HG02623 (cell line): Measurements from ENCODE around the gene ADTRP.
"Not testable (repeated sequence)": the region's sequence is repeated elsewhere in the genome, so short reads cannot be mapped to it uniquely, and the experiment has no call there.

Experiments
- ATAC-seq: cut with Tn5 transposase; IDR thresholded peaks from one replicate; pipeline ENCODE4 v1.9.1; 2021; ENCODE audit warnings: moderate library complexity; ENCODE audit not compliant: unreplicated experiment

The ADTRP gene

DNA sequence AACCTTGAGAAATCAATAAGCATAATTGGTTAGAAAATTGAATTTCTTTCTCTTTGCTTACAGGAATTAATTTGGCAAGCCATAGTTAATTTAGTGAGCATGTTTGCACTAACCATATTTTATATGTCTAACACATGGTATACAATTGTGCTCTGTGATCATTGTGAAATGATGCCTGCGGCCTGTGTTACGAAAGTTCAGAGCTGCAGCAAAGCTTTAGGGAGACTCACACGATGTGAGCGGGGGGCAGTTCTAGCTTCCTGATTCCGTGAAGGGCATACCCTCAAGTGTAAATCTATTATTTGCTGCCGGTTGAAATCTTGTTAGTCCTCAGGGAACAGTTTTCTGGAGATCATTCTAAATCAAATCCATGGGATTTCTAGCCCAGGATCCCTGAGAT lies 25.5 kb upstream of the ADTRP start:
- ATAC-seq = no peak

DNA sequence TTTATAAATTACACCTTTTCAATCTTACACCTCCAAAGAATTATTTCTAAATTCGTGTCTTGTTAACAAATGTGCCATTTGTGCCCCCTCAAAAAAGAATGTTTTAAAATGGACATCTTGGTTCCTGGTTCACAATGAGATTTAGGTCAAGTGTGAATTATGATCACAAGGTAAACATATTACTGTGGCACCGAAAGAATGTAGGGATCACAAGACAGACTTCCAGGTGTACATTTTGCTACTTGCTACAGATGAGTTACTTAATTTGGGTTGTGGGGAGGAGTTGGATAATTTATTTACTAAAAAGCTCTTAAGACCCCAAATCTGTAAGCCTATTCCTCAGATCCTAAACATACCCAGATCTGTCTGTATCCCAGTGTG lies 25.0 kb upstream of the ADTRP start:
- no peak for ATAC-seq

DNA sequence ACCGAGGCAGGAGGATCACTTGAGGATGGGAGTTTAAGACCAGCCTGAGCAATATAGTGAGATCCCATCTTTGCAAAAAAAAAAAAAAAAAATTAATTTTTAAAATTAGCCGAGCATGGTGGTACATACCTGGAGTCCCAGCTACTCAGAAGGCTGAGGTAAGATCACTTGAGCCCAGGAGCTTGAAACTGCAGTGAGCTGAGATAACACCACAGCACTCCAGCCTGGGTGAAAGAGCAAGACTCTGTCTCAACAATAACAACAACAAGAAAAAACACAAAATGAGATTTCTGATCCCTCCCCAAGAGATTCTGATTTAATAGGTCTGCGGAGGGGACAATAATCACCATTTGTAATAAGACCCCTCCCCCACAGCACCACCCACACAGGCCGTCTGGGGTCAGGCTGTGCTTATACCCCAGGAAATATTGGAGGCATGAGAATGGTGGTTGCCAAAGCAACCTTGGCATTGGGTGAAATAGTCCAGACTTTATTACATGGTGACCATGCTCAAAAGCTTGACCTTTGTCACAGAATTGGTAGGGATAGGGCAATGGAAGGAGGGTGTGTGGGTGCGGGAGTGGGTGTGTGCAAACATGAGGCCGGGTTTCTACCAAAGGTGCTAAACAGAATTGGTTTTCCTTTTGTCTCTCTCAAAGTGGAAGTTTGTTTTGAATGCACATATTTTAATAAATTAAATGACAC lies 24.4 kb upstream of the ADTRP start:
- ATAC-seq = no peak

DNA sequence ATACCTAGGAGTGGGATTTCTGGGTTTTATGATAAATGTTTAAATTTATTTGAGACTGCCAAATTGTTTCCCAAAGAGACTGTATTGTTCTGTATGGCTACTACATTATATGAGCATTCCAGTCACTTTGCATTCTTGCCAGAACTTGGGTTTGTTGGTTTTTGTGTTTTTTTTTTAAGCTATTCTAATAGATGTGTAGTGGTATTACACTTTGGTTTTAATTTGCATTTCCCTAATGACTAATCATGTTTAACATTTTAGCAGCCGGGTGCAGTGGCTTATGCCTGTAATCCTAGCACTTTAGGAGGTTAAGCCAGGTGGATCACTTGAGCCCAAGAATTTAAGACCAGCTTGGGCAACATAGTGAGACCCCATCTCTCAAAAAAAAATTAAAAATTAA lies 21.9 kb upstream of the ADTRP start:
- not testable (repeated sequence) for ATAC-seq

DNA sequence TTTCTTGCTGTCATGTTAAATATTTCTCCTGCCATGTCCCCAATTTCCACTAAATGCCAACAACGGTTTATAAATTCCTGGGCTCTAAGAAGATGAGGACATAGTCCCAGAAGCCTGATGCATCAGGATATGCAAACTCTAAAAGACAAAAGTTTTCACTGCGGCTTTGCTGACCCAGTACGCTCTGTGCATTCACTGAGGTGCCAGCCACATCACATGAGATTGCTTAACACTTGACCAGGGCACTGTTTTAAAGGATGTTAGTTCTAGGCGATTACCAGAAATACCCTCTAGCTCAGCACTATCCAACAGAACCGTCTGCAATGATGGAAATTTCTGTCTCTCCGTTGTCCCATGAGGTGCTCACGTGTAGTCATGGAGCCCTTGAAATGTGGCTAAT lies 19.9 kb upstream of the ADTRP start:
- no peak for ATAC-seq

DNA sequence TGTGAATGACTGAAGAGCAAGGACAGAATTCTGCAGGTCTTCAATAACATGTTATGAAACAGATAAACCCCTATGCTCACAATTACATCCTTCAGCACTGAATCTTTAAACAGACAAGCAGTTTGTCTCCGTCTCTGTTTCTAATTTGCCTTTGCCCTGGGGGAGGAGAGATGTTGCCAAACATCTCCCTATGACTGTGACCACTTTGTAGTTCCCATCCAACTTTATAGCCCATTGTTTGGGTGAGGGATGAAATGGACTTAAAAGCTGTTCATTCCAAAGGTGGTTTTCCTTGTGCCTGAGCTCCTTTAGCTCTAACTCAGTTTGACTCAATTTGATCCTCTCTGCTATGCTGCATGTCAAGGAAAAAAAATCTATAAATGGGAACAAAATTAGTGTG lies 19.5 kb upstream of the ADTRP start:
- no peak for ATAC-seq

DNA sequence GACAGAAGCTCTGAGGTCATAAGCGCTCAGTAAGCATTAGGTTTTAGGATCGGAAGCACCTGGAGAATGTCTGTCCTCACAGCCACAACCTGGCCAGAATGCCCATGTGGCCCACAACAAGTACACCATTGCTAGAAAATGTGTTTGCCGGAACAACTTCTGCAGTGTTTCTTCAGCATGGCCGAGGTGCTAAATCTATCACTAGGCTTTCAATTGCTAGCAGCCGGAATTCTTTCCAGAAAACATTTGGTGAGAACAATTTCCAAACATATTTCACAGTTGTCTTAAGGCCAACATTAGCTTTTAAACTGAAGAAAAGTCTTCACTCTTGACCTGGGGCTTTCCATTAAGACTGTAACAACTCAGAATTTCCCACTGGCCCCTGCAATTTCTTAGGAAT lies 18.2 kb upstream of the ADTRP start:
- ATAC-seq = no peak

DNA sequence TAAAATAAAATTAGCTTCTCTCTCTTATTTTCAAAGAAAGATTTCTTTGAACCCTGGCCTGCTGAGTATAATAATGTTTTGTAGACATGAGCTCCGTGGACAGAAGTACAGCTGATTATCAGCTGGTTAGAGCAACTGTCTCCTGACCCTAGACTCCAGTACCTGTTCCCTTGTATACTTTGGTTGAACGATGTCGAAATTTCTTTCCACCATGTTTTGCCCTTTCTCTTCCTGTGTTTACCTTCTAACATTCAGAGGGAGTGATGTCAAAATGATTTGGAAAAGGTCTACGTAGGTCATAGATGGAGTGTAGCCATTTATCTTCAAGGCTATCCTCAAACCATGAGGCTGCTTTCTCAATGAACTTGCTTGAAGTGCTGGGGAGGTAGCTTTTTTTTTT lies 16.8 kb upstream of the ADTRP start:
- ATAC-seq = no peak

DNA sequence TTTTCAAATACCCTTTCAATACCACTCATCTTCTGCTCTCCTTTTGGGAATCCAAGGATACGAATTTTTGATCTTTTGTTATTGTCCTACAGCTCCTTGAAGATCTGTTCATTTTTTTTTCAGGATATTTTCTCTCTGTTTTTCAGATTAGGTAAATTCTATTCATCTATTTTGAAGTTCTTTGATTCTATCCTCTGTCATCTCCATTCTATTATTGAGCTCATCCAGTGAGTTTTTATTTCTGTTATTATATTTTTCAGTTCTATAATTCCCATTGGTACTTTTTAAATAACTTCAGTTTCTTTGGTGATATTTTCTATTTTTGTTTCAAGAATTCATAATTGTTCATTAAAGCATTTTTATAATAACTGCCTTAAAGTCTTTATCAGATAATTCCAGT lies 14.7 kb upstream of the ADTRP start:
- ATAC-seq = no peak

DNA sequence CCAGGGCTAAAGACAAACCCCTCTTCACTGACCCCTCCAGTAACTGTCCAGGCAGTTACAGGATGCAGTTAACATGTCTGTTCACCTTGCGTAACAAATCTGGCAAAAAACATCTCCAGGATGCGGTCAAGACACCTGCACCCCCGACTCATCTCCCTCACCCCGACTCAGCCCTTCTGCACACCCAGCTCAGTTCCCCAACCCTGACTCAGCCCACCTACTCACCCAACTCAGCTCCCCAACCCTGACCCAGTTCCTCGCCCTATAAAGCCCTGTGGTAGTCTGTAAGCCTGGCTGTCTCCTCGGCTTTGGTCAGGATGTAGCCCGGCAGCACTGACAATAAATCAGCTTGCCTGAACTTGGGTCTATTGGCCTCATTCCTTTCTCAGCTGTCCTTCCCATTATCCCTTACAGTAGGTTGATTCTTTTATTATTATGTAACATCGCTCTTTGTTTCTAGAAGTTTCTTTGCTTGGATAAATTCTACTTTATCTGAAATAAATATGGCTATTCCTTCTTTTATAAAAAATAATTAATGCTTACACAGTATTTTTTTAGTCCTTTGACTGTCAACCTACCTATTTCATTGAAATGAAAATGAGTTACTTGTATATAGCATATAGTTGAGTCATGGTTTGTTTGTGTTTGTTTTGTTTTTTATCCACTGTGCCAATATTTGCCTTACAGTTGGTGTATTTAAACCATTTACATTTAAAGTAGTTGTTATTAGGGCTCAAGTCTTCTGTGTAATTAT lies 12.9 kb upstream of the ADTRP start:
- ATAC-seq = no peak

DNA sequence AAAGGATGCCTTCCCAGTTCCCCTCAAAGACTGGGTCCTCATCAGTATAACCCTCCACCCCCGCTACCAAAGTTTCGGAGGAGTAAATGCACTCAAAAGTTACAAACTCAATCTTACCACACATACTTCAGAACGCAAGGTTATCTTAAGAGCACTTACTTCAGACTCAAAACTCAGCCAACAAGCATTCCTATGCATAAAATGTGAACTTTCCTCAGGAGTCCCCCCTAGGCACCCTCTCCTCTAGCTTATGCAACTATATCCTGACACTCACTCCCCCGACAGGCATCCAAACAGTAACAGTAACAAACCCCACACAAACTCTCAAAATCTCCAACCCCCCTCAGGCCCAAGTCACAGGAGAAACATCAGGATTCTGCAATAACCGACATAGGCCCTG lies 11.1 kb upstream of the ADTRP start:
- no peak for ATAC-seq

DNA sequence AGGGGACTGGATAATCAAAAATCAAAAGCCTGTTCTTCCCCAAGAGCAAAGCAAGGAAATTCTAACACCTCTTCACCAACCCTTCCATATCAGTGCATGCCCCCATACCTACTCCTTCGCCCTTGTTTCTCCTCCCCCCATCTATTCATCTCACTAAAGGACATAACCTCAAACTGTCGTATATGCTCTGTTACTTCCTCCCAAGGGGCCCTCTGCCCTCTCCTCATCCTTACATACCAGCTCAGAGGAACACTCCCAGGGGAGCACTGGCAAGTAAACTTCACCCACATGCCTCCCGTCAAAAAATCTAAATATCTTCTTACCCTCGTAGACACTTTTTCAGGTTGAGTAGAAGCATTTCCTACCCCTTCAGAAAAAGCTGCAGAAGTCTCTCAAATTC lies 9.4 kb upstream of the ADTRP start:
- ATAC-seq = no peak

DNA sequence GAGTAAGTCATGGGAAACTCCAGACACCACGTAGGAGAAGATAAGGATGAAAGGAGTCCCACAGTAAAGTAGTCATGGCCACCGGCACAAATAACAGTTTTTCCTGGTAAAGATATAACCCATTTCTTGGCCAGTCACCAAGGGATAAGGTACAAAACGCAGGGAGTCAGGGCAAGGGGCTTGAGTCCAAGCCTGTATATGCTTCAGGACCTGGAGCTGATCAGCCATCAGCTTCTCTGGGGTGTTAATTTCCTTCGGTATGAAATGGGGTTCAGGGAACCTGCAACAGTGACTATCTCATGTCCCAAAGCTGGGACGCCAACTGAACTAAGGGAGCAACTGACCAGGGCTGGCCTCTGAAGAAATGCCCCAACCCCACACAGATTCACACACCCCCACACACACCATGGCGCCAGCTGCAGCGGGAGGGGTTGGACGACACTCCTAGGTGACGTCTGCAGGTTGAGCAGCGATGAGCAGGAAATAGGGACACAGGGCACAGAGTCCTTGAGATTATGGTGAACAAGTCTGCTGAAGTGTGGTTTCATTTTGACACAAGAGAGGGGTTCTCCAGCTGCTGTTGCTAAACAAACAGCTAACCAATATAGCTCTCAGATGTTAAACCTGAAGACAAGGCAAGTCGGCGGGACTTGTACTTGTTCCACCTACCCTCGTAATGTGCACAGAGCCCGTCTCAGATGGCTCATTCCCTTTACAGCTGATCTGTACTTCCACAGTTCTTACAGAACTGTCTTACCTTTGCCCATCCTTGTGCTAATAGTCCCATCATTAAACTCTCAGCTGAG lies 7.4 kb upstream of the ADTRP start:
- peak; percentile 82 for ATAC-seq

DNA sequence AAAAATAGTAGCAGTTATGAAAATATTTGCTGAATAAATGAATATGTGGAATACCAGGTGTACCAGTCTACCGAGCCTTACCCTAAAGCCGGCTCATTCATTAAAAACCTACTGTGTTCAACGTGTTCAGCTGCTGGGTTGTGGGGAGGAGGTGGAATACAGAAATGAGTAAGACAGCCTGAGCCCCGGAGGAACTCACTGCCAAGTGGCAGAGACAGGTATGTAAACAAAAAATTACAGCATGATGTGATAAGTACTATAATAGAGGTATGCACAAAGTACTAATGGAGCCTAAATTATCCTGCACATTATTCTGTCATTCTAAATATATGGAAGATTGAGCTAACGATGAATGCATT lies 6.8 kb upstream of the ADTRP start:
- ATAC-seq = peak; percentile 46

DNA sequence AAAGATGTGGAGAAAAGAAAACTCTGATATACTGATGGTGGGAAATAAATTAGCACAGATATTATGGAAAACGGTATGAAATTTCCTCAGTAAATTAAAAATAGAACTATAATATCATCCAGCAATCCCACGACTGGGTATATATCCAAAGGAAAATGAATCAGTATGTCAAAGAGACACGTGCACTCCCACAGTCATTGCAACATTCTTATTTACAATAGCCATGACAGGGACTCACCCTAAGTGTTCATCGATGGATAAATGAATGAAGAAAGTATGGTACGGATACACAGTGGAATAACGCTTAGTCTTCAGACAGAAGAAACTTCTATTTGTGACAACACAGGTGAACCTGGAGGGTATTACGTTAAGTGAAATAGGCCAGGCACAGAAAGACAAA lies 5.7 kb upstream of the ADTRP start:
- no peak for ATAC-seq

DNA sequence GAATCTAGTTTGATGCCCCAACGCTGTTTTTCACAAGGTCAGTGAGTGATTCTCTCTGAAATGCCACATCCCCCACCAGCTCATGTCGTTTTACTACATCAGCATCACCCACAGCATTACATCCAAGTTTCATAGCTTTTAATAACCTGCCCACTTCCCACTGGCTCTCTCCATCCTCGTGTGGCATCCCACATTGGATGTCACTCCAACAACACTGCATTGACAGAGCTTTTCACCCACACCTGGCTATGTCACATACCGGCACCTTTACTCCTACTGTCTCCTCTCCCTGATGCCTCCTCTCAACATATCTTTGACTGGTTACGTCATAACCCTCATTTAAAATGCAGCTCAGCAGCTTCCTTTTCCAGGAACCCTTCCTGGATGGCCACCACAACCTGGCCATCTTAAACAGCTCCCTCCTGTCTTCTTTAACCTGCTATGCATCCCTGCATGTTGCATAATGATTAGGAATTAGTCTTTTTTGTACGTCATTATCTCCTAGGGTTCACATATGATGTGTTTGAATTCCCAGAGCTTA lies 5.0 kb upstream of the ADTRP start:
- ATAC-seq = no peak

DNA sequence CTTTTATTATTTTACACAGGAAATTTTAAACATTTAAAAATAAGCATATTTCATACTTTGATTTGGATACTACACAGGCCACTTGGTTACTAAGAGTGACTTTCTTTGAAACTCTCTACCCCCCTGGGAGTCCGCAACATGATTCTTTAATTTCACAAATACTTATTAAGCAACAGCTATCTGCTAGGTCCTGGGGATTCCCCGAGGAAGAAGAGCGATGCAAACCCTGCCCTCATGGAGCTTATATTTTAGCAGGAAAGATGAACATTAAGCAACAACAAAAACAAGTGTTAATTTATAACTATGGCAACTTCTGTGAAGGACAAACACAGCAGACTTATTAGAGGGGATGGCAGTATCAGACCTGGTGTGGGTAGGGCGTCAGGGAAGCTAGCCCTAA lies 3.9 kb upstream of the ADTRP start:
- ATAC-seq = no peak

DNA sequence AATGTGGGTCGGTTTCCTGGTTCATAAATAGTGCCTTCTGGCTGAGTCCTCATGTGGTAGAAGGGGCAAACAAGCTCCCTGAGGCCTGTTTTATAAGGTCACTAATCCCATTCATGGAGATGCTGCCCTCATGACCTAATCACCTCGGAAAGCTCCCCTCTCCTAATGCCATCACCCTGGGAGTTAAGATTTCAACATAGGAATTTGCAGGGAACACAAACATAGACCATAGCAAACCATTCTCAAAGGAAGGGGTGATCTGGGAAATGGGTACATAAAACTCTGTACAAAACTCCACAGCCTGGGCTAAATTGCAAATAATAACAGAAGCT lies 1.5 kb upstream of the ADTRP start:
- no peak for ATAC-seq

DNA sequence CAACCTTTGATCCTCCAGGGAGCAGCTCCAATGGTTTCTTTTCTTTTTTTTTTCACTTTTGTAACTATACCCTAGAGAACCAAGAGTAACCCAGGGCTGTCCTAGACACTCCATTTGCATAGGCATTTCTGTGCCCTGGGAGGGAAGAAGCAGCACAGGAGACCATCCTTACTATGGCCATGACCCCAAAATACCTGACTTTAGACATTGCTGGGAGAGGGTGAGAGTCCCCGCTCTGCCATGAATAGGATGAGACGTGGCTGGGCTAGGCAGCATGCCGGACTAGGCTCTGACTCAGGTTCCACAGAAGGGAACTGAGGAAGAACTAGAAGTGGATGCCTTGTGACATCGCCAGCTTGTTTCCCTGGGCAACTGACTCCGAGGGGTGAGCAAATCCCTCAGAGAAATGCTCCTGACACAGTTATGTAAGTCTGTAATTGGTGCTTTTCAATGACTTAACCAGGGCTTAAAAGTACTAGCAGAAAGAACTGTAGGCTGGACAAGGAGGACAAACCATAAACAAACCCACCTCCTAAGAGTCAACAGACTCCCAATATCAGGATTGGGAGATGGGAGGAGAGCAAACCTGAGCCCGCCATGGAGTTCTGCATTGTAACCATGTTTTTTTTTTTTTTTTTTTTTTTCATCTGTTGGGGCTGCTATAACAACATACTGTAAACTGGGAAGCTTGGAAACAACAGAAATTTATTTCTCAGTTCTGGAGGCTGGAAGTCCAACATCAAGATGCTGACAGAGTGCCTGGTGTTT lies 910 bp upstream of the ADTRP start:
- no peak for ATAC-seq

DNA sequence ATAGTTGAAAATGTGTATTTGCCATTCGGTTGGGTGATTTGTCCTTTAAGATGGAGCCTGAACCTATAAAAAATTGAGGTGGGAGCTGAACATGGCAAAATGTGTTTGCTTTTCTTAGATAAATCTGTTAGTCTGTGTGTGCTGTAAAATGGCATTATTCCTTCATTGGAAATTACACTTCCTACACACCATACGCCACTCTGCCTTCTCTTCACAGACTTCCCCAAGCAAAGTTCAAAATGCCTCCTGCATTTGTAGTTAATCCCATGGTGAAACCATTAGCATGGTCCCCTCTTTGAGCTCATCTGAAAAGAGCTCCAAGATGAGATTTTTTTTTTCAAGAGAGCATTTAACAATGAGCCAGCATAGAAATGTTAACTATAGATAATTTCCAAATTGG lies 567 bp downstream of the ADTRP start:
- ATAC-seq = no peak

DNA sequence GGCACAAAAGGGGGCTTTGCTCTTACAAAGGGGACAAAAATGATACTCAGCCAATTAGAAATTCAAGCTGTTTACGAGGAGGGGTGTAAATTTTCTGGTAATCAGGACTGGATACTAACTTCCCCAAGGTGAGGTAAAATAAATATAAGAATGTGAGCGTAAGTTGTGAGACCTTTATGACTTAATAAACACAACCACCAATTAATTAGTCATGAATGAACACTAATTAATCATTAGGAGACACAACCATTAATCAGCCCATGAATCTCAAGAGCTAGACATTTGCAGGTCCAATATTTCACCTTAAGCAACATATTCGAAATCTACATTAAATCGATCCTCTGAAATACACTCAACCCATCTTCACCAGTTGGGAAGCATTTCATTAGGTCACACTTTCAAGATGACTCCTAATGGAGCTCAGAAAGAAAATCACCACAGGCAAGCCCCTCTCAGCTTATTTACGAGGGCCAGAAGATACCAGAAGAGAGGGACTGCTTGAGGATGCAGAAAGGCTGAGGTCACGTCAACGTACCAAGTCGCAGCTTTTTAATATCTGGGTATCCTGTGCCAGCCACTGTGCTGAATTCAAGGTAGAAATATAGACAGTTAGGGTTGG lies 2.7 kb downstream of the ADTRP start:
- no peak for ATAC-seq
